Smooth muscle cell (in vitro differentiated cells): ENCODE data around the gene SH3RF1. TPM values are rescaled to one million over a fixed set of nuclear protein-coding genes. Genes with fewer than 3 reads are reported as not detected.
"Not testable (repeated sequence)": the region's sequence is repeated elsewhere in the genome, so short reads cannot be mapped to it uniquely, and the experiment has no call there.

ENCODE experiments used
- DNase-seq: peaks from one replicate; lab custom pipeline; 2025; ENCODE audit not compliant: unreplicated experiment; lab: John Stamatoyannopoulos, UW
- H2AFZ ChIP-seq: fragments of 200-600 bp; sonication (generic); 2 replicates; pipeline ENCODE4 v1.6.0; 2016; ENCODE audit warnings: antibody characterized with exemption, low read depth, mild to moderate bottlenecking
- H3F3A ChIP-seq: fragments of 200-600 bp; sonication (generic); 2 replicates; pipeline ENCODE4 v1.6.0; 2017; ENCODE audit warnings: antibody characterized with exemption, low read depth
- H3K27ac ChIP-seq: fragments of 200-600 bp; sonication (generic); 2 replicates; pipeline ENCODE4 v1.5.1; 2016; ENCODE audit warnings: low read depth, mild to moderate bottlenecking
- H3K27me3 ChIP-seq: fragments of 200-600 bp; sonication (generic); 2 replicates; pipeline ENCODE4 v1.6.1; 2016; ENCODE audit warnings: low read depth, mild to moderate bottlenecking
- H3K36me3 ChIP-seq: fragments of 200-600 bp; sonication (generic); 2 replicates; pipeline ENCODE4 v1.5.1; 2016; ENCODE audit warnings: low read depth
- H3K4me1 ChIP-seq: fragments of 200-600 bp; sonication (generic); 2 replicates; pipeline ENCODE4 v1.5.1; 2016; ENCODE audit warnings: low read depth
- H3K4me2 ChIP-seq: fragments of 200-600 bp; sonication (generic); 2 replicates; pipeline ENCODE4 v1.6.0; 2016; ENCODE audit warnings: mild to moderate bottlenecking
- H3K4me3 ChIP-seq: fragments of 200-600 bp; sonication (generic); 2 replicates; pipeline ENCODE4 v1.5.1; 2016; ENCODE audit warnings: mild to moderate bottlenecking
- H3K79me2 ChIP-seq: fragments of 200-600 bp; sonication (generic); 2 replicates; pipeline ENCODE4 v1.6.0; 2016; ENCODE audit warnings: low read depth, mild to moderate bottlenecking
- H3K9ac ChIP-seq: fragments of 200-600 bp; sonication (generic); 2 replicates; pipeline ENCODE4 v1.6.0; 2016; ENCODE audit warnings: low read depth
- H3K9me3 ChIP-seq: fragments of 200-600 bp; sonication (generic); replicated peaks from 2 replicates; pipeline ENCODE4 v1.5.1; 2016; ENCODE audit warnings: low read depth
- H4K20me1 ChIP-seq: fragments of 200-600 bp; sonication (generic); 2 replicates; pipeline ENCODE4 v1.6.0; 2016; ENCODE audit warnings: low read depth
- CTCF ChIP-seq: fragments of 200-600 bp; sonication (generic); IDR thresholded peaks from 2 replicates; pipeline ENCODE4 v1.5.1; 2017; ENCODE audit warnings: borderline replicate concordance, mild to moderate bottlenecking, antibody characterized with exemption; ENCODE audit not compliant: insufficient read depth, poor library complexity, severe bottlenecking
- WGBS: methylation state at CpG from one replicate; pipeline ENCODE4 v1.1.7; 2016; ENCODE audit warnings: low lambda C conversion rate; 5-methylcytosine and 5-hydroxymethylcytosine counted together
- polyA plus RNA-seq: library from polyadenylated mRNA; unstranded; fragments of >200 nt; fragmentation: Nextera tagmentation; extraction: Ambion mirVana; gene quantifications from 2 replicates; pipeline ENCODE4 v1.2.1, GENCODE V29; 2016
- total RNA-seq: library from RNA; depleted of rRNA; stranded (reverse); fragments of >200 nt; gene quantifications from 2 replicates; pipeline ENCODE4 v1.2.3, GENCODE V29; 2014

Gene SH3RF1
- total and polyA plus RNA-seq, 2 experiments from 2014 or later = 9.4 to 10.2 TPM

GRCh38 chr4:169183581-169183980, 87.2 kb downstream of the SH3RF1 start:
- peaks cover 84% of the 10 kb centered on the region for H4K20me1 ChIP-seq
- H3K4me1 ChIP-seq = peaks cover 44% of the 10 kb centered on the region
- TF ChIP-seq CTCF = no peak
- 42% methylated on average over 2 of the region's 2 CpGs for WGBS
- H3K79me2 ChIP-seq = peaks cover 62% of the 10 kb centered on the region
- H3K36me3 ChIP-seq = no peaks in the 10 kb centered on the region
- H3K4me2 ChIP-seq = no peak overlapping the region
- no peak overlapping the region for H3K27ac ChIP-seq
- no peak for DNase-seq
- H2AFZ ChIP-seq = no peak overlapping the region
- H3F3A ChIP-seq = peaks cover 5% of the 10 kb centered on the region
- no peaks in the 10 kb centered on the region for H3K9me3 ChIP-seq
- H3K4me3 ChIP-seq = no peak overlapping the region
- no peaks in the 10 kb centered on the region for H3K27me3 ChIP-seq
- no peak overlapping the region for H3K9ac ChIP-seq

- H3K4me1 ChIP-seq = peaks cover 30% of the 10 kb centered on the region
- H2AFZ ChIP-seq = no peak overlapping the region
- WGBS = 67% methylated on average over 13 of the region's 13 CpGs
- H3K9me3 ChIP-seq = no peaks in the 10 kb centered on the region
- no peak for TF ChIP-seq CTCF
- H3K4me3 ChIP-seq = peak overlapping the region; percentile 24
- peak overlapping the region; percentile 59 for H3K4me2 ChIP-seq
- no peak for DNase-seq
- H3K36me3 ChIP-seq = no peaks in the 10 kb centered on the region
- no peak overlapping the region for H3K9ac ChIP-seq
- peaks cover 5% of the 10 kb centered on the region for H3F3A ChIP-seq
- H3K79me2 ChIP-seq = peaks cover 73% of the 10 kb centered on the region
- H3K27me3 ChIP-seq = no peaks in the 10 kb centered on the region
- H3K27ac ChIP-seq = peak overlapping the region; percentile 47
- H4K20me1 ChIP-seq = peaks cover 73% of the 10 kb centered on the region
These were observed 90.9 kb downstream of the SH3RF1 start for GRCh38 chr4:169179609-169180521.

GRCh38 chr4:169178092-169178491, 92.7 kb downstream of the SH3RF1 start:
- WGBS = 92% methylated on average over 4 of the region's 4 CpGs
- peaks cover 22% of the 10 kb centered on the region for H3K4me1 ChIP-seq
- not testable (repeated sequence) for DNase-seq, H3K36me3 ChIP-seq, H3K27ac ChIP-seq, H3K9me3 ChIP-seq, H3K9ac ChIP-seq, H2AFZ ChIP-seq, H3F3A ChIP-seq, H3K27me3 ChIP-seq, H3K4me3 ChIP-seq, H3K4me2 ChIP-seq
- H4K20me1 ChIP-seq = peaks cover 74% of the 10 kb centered on the region
- peaks cover 78% of the 10 kb centered on the region for H3K79me2 ChIP-seq

GRCh38 chr4:169175476-169175875, 95.3 kb downstream of the SH3RF1 start:
- peaks cover 24% of the 10 kb centered on the region for H3K4me1 ChIP-seq
- no peak overlapping the region for H3K4me3 ChIP-seq
- H3K27ac ChIP-seq = no peak overlapping the region
- 95% methylated on average over 3 of the region's 3 CpGs for WGBS
- H4K20me1 ChIP-seq = peaks cover 71% of the 10 kb centered on the region
- TF ChIP-seq CTCF = no peak
- no peak overlapping the region for H3K4me2 ChIP-seq
- DNase-seq = no peak
- no peaks in the 10 kb centered on the region for H3K36me3 ChIP-seq
- H3K9me3 ChIP-seq = no peaks in the 10 kb centered on the region
- no peaks in the 10 kb centered on the region for H3K27me3 ChIP-seq
- H3F3A ChIP-seq = peaks cover 5% of the 10 kb centered on the region
- H2AFZ ChIP-seq = no peak overlapping the region
- peaks cover 77% of the 10 kb centered on the region for H3K79me2 ChIP-seq
- H3K9ac ChIP-seq = no peak overlapping the region
